Fibroblast of villous mesenchyme (primary cell): ENCODE measurements around the gene C12orf60. TPM values are rescaled to one million over a fixed set of nuclear protein-coding genes. Genes with fewer than 3 reads are reported as not detected.

Source experiments
- DNase-seq: peaks from one replicate; pipeline ENCODE4 v3.0.0-alpha.2; 2010; ENCODE audit warnings: low read depth
- H3K4me3 ChIP-seq: 2 replicates; pipeline ENCODE4 v1.5.1; 2011; ENCODE audit warnings: low read depth, mild to moderate bottlenecking, low read length
- CTCF ChIP-seq: IDR thresholded peaks from 2 replicates; pipeline ENCODE4 v1.5.1; 2012; ENCODE audit warnings: low read depth, mild to moderate bottlenecking, low read length; ENCODE audit not compliant: insufficient read depth
- total RNA-seq: library from RNA; depleted of rRNA; stranded (reverse); fragments of >200 nt; gene quantifications from 2 replicates; pipeline ENCODE4 v1.2.3, GENCODE V29; 2012

The C12orf60 gene
- total RNA-seq, 1 donor = 0.86 TPM

GRCh38 chr12:14773685-14774073 lies 29.8 kb upstream of the C12orf60 start:
- peak overlapping the region; percentile 84 for H3K4me3 ChIP-seq
- TF ChIP-seq CTCF = no peak
- no peak for DNase-seq

- peak overlapping the region; percentile 84 for H3K4me3 ChIP-seq
- DNase-seq = peak; percentile 97
- no peak for TF ChIP-seq CTCF
Observed at GRCh38 chr12:14774074-14774905, 29.2 kb upstream of the C12orf60 start.

- DNase-seq = peak; percentile 80
- H3K4me3 ChIP-seq = peak overlapping the region; percentile 84
- TF ChIP-seq CTCF = no peak
Observed at GRCh38 chr12:14774906-14775635, 28.4 kb upstream of the C12orf60 start.

GRCh38 chr12:14775636-14775980 lies 27.9 kb upstream of the C12orf60 start:
- H3K4me3 ChIP-seq = peak overlapping the region; percentile 84
- no peak for TF ChIP-seq CTCF
- DNase-seq = peak; percentile 85

GRCh38 chr12:14776236-14776961 lies 27.1 kb upstream of the C12orf60 start:
- no peak for DNase-seq
- TF ChIP-seq CTCF = peak; percentile 39
- peak overlapping the region; percentile 84 for H3K4me3 ChIP-seq

- no peak for TF ChIP-seq CTCF
- no peak overlapping the region for H3K4me3 ChIP-seq
- DNase-seq = no peak
Observed at GRCh38 chr12:14777271-14777670, 26.2 kb upstream of the C12orf60 start.
